A549 (cell line): ENCODE results near the gene ASCC2. TPM values are rescaled to one million over a fixed set of nuclear protein-coding genes. Genes with fewer than 3 reads are reported as not detected.

Experiments used
- ATAC-seq, 2 experiments: fragments of 200-7000 bp in 1 of 2; fragments of >200 bp in 1 of 2; cut with Nextera tagmentation in 1 of 2; cut with Tn5 transposase in 1 of 2; 3 replicates each; pipeline versions ENCODE4 v1.8.0 to v1.9.1; 2018 to 2020; ENCODE audit warnings: mild to moderate bottlenecking in 1 of 2, moderate library complexity in 1 of 2
- CTCF ChIA-PET: fragments of 300-600 bp; sonication (Branson Sonifier 250); formaldehyde crosslinking; extraction: SDS; loops from one replicate; lab custom pipeline; 2021; ENCODE audit warnings: antibody characterized with exemption, inconsistent platforms; lab: Yijun Ruan, JAX
- POLR2A ChIA-PET: fragments of 350-600 bp; formaldehyde crosslinking; extraction: SDS; loops from one replicate; lab custom pipeline; 2021; ENCODE audit warnings: antibody characterized with exemption, inconsistent platforms; lab: Yijun Ruan, JAX
- DNase-seq, 2 experiments: peaks; one replicate each; pipeline versions ENCODE4 v3.0.0 to v3.0.0-alpha.2; 2011 to 2016; ENCODE audit warnings: low read depth in 1 of 2, low spot score in 1 of 2
- FAIRE-seq: peaks from 2 replicates; lab custom pipeline; 2011; peaks lifted over from hg19 to GRCh38; lab: Jason Lieb, UNC
- H3K27ac ChIP-seq, 2 experiments: fragments of >200 bp; sonication (Bioruptor Twin); formaldehyde crosslinking; 3 replicates each; pipeline ENCODE4 v1.5.1; 2016 to 2017
- H3K4me1 ChIP-seq: fragments of >200 bp; sonication (Bioruptor Twin); formaldehyde crosslinking; 3 replicates; pipeline ENCODE4 v1.6.1; 2016
- H3K4me2 ChIP-seq: fragments of >200 bp; sonication (Bioruptor Twin); formaldehyde crosslinking; 3 replicates; pipeline ENCODE4 v1.6.1; 2016
- H3K4me3 ChIP-seq: fragments of >200 bp; sonication (Bioruptor Twin); formaldehyde crosslinking; 3 replicates; pipeline ENCODE4 v1.5.1; 2016
- H3K9me3 ChIP-seq: fragments of >200 bp; sonication (Bioruptor Twin); formaldehyde crosslinking; 3 replicates; pipeline ENCODE4 v1.6.1; 2016
- ATOH8 ChIP-seq: fragments of 250-450 bp; sonication (Bioruptor Pico); IDR thresholded peaks from 2 replicates; pipeline ENCODE4 v1.5.0; 2020; ENCODE audit warnings: low read depth, mild to moderate bottlenecking, moderate library complexity
- BHLHE40 ChIP-seq: IDR thresholded peaks from 2 replicates; pipeline ENCODE4 v1.6.1; 2012; ENCODE audit warnings: low read depth, low read length, inconsistent platforms
- CBX8 ChIP-seq: fragments of 200-600 bp; sonication (generic); IDR thresholded peaks from 2 replicates; pipeline ENCODE4 v1.6.1; 2016
- CHD2 ChIP-seq: fragments of 150-350 bp; IDR thresholded peaks from 2 replicates; pipeline ENCODE4 v1.6.1; 2014; ENCODE audit warnings: low read length; ENCODE audit not compliant: partially characterized antibody
- CTCF ChIP-seq: fragments of >200 bp; sonication (Bioruptor Twin); formaldehyde crosslinking; IDR thresholded peaks from 3 replicates; pipeline ENCODE4 v1.5.1; 2016
- EHMT2 ChIP-seq: fragments of 200-600 bp; sonication (generic); IDR thresholded peaks from 2 replicates; pipeline ENCODE4 v1.6.1; 2016; ENCODE audit warnings: antibody characterized with exemption, low read depth, mild to moderate bottlenecking, moderate library complexity
- ELK1 ChIP-seq: fragments of 150-350 bp; IDR thresholded peaks from 2 replicates; pipeline ENCODE4 v1.6.1; 2014; ENCODE audit warnings: low read depth, mild to moderate bottlenecking, low read length
- FOSL2 ChIP-seq, 2 experiments: fragments of 450-650 bp in 1 of 2; fragments of >200 bp in 1 of 2; sonication (Bioruptor Twin) in 1 of 2; formaldehyde crosslinking; IDR thresholded peaks; 2 replicates each; pipeline versions ENCODE4 v1.5.0 to v1.6.1; 2016 to 2020; ENCODE audit warnings: mild to moderate bottlenecking in 1 of 2, moderate library complexity in 1 of 2
- FOXS1 ChIP-seq: fragments of 250-450 bp; sonication (Bioruptor Pico); IDR thresholded peaks from 2 replicates; pipeline ENCODE4 v1.5.0; 2020; ENCODE audit warnings: mild to moderate bottlenecking, moderate library complexity
- GATA3 ChIP-seq: IDR thresholded peaks from 2 replicates; pipeline ENCODE4 v1.6.1; 2012; ENCODE audit warnings: borderline replicate concordance
- JUN ChIP-seq, 2 experiments: fragments of >200 bp; sonication (Bioruptor Twin); formaldehyde crosslinking; IDR thresholded peaks; 2 replicates in 1 of 2; 3 replicates in 1 of 2; pipeline ENCODE4 v1.6.1; 2016 to 2017
- KDM5A ChIP-seq: fragments of 200-600 bp; sonication (generic); IDR thresholded peaks from 2 replicates; pipeline ENCODE4 v1.6.1; 2016; ENCODE audit warnings: antibody characterized with exemption, mild to moderate bottlenecking
- PHF8 ChIP-seq: fragments of 200-600 bp; sonication (generic); IDR thresholded peaks from 2 replicates; pipeline ENCODE4 v1.6.1; 2016; ENCODE audit warnings: low read depth, mild to moderate bottlenecking, antibody characterized with exemption, moderate library complexity, borderline replicate concordance
- POLR2AphosphoS2 ChIP-seq: conservative IDR thresholded peaks from 2 replicates; pipeline ENCODE4 v1.6.1; 2012; ENCODE audit warnings: low read length, improper control_type of control experiment, inconsistent platforms
- RAD21 ChIP-seq, 2 experiments: fragments of >200 bp in 1 of 2; sonication (Bioruptor Twin) in 1 of 2; formaldehyde crosslinking in 1 of 2; IDR thresholded peaks in 1 of 2; conservative IDR thresholded peaks in 1 of 2; 2 replicates in 1 of 2; 3 replicates in 1 of 2; pipeline ENCODE4 v1.6.1; 2012 to 2018; ENCODE audit warnings: inconsistent platforms in 1 of 2
- RARB ChIP-seq: fragments of 250-450 bp; sonication (Bioruptor Pico); IDR thresholded peaks from 2 replicates; pipeline ENCODE4 v1.8.0; 2021; ENCODE audit warnings: mild to moderate bottlenecking, moderate library complexity
- REST ChIP-seq: fragments of 200-600 bp; sonication (generic); IDR thresholded peaks from 2 replicates; pipeline ENCODE4 v1.6.1; 2016; ENCODE audit warnings: antibody characterized with exemption, mild to moderate bottlenecking, moderate library complexity
- RFX5 ChIP-seq: fragments of 450-650 bp; IDR thresholded peaks from 2 replicates; pipeline ENCODE4 v1.7.1; 2014; ENCODE audit warnings: antibody characterized with exemption, mild to moderate bottlenecking, moderate library complexity
- TFCP2L1 ChIP-seq: fragments of 250-450 bp; sonication (Bioruptor Pico); IDR thresholded peaks from 2 replicates; pipeline ENCODE4 v1.5.0; 2021; ENCODE audit warnings: mild to moderate bottlenecking
- ZC3H11A ChIP-seq: fragments of 450-650 bp; IDR thresholded peaks from 2 replicates; pipeline ENCODE4 v1.6.1; 2014; ENCODE audit warnings: antibody characterized with exemption, mild to moderate bottlenecking
- ZNF302 ChIP-seq: fragments of 250-450 bp; sonication (Bioruptor Pico); IDR thresholded peaks from 2 replicates; pipeline ENCODE4 v1.9.0; 2021; ENCODE audit warnings: inconsistent platforms, mild to moderate bottlenecking, moderate library complexity
- ZSCAN20 ChIP-seq: fragments of 250-450 bp; sonication (Bioruptor Pico); IDR thresholded peaks from 2 replicates; pipeline ENCODE4 v1.8.0; 2022; ENCODE audit warnings: mild to moderate bottlenecking, moderate library complexity
- WGBS: methylation state at CpG from one replicate; pipeline ENCODE4 v1.1.6; 2017; ENCODE audit errors: missing lambda C conversion rate; 5-methylcytosine and 5-hydroxymethylcytosine counted together
- polyA plus RNA-seq, 4 experiments: library from polyadenylated mRNA; depleted of rRNA in 3 of 4; stranded (reverse); fragments of >200 nt; fragmentation: RNase III in 1 of 4; extraction: RNeasy Plus Mini Kit Qiagen cat#74134 plus additional on column Dnase treatment in 1 of 4; gene quantifications; 2 replicates in 3 of 4; 3 replicates in 1 of 4; pipeline ENCODE4 v1.2.3, GENCODE V29; 2011 to 2017

ASCC2 gene
- polyA plus RNA-seq, 2 of the 4 experiments (the other 2 are of a cell fraction): 27.2 to 31.6 TPM

- no peak for TF ChIP-seq RFX5
- TF ChIP-seq, all 56 proteins: peak for 0
Measured at GRCh38 chr22:29742326-29742725, 95.7 kb downstream of the ASCC2 start (continued).

- Histone ChIP-seq H3K4me3 (no peak overlapping the region), H3K4me1 (no peaks in the 10 kb centered on the region), H3K9me3 (no peaks in the 10 kb centered on the region), H3K4me2 (no peak overlapping the region), H3K27ac (no peak overlapping the region)
- DNase-seq: no peak
- CTCF ChIA-PET: no interaction called here
- 75% methylated on average over 2 of the region's 2 CpGs for WGBS
- POLR2A ChIA-PET: no interaction called here
- no peak for FAIRE-seq
- TF ChIP-seq FOSL2 (IDR thresholded peaks at IDR 0.05): no peak
- no peak for TF ChIP-seq FOSL2 (CRISPR knock-in tag; IDR thresholded peaks at IDR 0.05)
- TF ChIP-seq ZC3H11A: no peak
- no peak for TF ChIP-seq TFCP2L1 (CRISPR knock-in tag)
- TF ChIP-seq PHF8: no peak
- no peak for ATAC-seq
Measured at GRCh38 chr22:29741926-29742325, 96.1 kb downstream of the ASCC2 start.

GRCh38 chr22:29740216-29740615 is 97.9 kb downstream of the ASCC2 start:
- no peaks in the 10 kb centered on the region for H3K4me1 ChIP-seq
- 92% methylated on average over 4 of the region's 5 CpGs for WGBS
- TF ChIP-seq RFX5: no peak
- no peak for TF ChIP-seq EHMT2
- TF ChIP-seq KDM5A: no peak
- TF ChIP-seq JUN (IDR thresholded peaks at IDR 0.05): no peak
- no peak for TF ChIP-seq ELK1
- TF ChIP-seq ZSCAN20 (CRISPR knock-in tag): no peak
- no peak for TF ChIP-seq PHF8
- TF ChIP-seq RARB (CRISPR knock-in tag): no peak
- no peak for TF ChIP-seq FOSL2 (IDR thresholded peaks at IDR 0.05)
- no peak for TF ChIP-seq FOSL2 (CRISPR knock-in tag; IDR thresholded peaks at IDR 0.05)
- TF ChIP-seq GATA3: no peak
- TF ChIP-seq BHLHE40: no peak
- TF ChIP-seq POLR2AphosphoS2: no peak
- TF ChIP-seq FOXS1 (CRISPR knock-in tag): no peak
- TF ChIP-seq RAD21 (conservative IDR thresholded peaks at IDR 0.05 in 1 of 2, IDR thresholded peaks at IDR 0.05 in 1 of 2): no peak
- no peak for TF ChIP-seq CTCF
- TF ChIP-seq REST: no peak
- TF ChIP-seq ATOH8 (CRISPR knock-in tag): no peak
- no peak for TF ChIP-seq CBX8
- no peak for TF ChIP-seq CHD2
- TF ChIP-seq ZNF302 (CRISPR knock-in tag): no peak
- ATAC-seq (no peak), DNase-seq (no peak), FAIRE-seq (no peak)
- ChIA-PET POLR2A (no interaction called here), CTCF (interaction anchor here (1.1 to 1.6 kb wide), 4 partner anchors 9 to 35 kb away, joined by 3 to 5 read pairs (median 3); no protein-coding TSS in a partner anchor)
- H3K9me3 ChIP-seq: no peaks in the 10 kb centered on the region
- H3K27ac ChIP-seq: no peak overlapping the region
- no peak overlapping the region for H3K4me2 ChIP-seq
- no peak overlapping the region for H3K4me3 ChIP-seq
